Measurements from ENCODE around the gene MTG2. TPM values are rescaled to one million over a fixed set of nuclear protein-coding genes. Genes with fewer than 3 reads are reported as not detected.

The MTG2 gene
- total and polyA plus RNA-seq, 2 of the 13 experiments (the other 11 are each of a cell fraction or from before 2014, with no cell fraction given), result 20.4 to 37.8 TPM

DNA sequence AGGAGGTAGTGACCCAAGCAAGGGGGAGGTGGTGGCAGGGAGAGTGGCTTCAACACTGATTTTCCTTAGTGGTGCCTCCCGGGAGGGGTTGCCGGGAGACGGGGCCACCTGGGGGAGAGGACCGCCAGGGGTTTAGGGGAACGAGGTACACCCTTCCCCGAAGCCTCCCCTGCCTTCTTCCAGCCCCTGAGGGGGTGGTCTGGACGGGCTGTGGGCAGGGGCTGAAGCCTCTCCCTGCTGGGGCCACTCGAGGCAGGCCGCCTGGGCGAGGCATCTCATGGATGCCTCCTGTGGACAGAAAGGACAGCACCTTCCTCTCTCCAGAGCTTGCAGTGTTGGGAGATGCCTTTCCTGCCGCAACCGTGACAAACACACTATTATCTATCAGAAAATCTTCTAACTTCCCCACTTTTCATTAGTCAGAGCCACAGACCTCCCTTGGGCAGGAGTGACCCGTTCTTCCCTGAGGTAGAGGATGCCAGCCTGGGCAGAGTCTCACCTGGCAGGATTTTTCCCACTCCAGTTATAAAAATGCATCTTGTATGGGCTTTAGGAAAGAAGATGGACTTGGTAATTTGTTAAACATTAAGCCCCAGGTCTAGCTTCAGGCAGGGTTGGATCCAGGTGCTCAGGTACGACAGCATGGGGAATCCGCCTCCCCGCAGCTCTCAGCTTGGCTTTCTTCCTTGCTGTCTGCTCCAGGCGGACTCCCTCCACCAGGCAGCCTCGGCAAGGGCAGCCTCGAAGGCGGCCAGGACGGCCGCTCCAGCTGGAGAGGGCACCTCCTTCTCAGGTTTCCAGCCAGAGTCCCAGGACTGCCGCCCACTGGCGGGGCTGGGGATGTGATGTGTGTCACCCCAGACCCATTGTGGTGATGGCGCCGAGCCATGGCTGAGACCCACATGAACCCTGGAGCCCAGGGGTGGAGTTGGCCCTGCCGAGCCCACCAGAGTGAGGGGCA is 26.2 kb downstream of the MTG2 start (continued):
- TF ChIP-seq, protein P1, sequence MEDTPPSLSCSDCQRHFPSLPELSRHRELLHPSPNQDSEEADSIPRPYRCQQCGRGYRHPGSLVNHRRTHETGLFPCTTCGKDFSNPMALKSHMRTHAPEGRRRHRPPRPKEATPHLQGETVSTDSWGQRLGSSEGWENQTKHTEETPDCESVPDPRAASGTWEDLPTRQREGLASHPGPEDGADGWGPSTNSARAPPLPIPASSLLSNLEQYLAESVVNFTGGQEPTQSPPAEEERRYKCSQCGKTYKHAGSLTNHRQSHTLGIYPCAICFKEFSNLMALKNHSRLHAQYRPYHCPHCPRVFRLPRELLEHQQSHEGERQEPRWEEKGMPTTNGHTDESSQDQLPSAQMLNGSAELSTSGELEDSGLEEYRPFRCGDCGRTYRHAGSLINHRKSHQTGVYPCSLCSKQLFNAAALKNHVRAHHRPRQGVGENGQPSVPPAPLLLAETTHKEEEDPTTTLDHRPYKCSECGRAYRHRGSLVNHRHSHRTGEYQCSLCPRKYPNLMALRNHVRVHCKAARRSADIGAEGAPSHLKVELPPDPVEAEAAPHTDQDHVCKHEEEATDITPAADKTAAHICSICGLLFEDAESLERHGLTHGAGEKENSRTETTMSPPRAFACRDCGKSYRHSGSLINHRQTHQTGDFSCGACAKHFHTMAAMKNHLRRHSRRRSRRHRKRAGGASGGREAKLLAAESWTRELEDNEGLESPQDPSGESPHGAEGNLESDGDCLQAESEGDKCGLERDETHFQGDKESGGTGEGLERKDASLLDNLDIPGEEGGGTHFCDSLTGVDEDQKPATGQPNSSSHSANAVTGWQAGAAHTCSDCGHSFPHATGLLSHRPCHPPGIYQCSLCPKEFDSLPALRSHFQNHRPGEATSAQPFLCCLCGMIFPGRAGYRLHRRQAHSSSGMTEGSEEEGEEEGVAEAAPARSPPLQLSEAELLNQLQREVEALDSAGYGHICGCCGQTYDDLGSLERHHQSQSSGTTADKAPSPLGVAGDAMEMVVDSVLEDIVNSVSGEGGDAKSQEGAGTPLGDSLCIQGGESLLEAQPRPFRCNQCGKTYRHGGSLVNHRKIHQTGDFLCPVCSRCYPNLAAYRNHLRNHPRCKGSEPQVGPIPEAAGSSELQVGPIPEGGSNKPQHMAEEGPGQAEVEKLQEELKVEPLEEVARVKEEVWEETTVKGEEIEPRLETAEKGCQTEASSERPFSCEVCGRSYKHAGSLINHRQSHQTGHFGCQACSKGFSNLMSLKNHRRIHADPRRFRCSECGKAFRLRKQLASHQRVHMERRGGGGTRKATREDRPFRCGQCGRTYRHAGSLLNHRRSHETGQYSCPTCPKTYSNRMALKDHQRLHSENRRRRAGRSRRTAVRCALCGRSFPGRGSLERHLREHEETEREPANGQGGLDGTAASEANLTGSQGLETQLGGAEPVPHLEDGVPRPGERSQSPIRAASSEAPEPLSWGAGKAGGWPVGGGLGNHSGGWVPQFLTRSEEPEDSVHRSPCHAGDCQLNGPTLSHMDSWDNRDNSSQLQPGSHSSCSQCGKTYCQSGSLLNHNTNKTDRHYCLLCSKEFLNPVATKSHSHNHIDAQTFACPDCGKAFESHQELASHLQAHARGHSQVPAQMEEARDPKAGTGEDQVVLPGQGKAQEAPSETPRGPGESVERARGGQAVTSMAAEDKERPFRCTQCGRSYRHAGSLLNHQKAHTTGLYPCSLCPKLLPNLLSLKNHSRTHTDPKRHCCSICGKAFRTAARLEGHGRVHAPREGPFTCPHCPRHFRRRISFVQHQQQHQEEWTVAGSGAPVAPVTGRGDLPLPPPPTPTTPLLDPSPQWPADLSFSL (CRISPR knock-in tag; IDR thresholded peaks at IDR 0.05), result no peak
- TF ChIP-seq RXRA (CRISPR knock-in tag; IDR thresholded peaks at IDR 0.05), result no peak
- TF ChIP-seq RCOR2 (CRISPR knock-in tag; IDR thresholded peaks at IDR 0.05), result no peak
- TF ChIP-seq, protein P2, sequence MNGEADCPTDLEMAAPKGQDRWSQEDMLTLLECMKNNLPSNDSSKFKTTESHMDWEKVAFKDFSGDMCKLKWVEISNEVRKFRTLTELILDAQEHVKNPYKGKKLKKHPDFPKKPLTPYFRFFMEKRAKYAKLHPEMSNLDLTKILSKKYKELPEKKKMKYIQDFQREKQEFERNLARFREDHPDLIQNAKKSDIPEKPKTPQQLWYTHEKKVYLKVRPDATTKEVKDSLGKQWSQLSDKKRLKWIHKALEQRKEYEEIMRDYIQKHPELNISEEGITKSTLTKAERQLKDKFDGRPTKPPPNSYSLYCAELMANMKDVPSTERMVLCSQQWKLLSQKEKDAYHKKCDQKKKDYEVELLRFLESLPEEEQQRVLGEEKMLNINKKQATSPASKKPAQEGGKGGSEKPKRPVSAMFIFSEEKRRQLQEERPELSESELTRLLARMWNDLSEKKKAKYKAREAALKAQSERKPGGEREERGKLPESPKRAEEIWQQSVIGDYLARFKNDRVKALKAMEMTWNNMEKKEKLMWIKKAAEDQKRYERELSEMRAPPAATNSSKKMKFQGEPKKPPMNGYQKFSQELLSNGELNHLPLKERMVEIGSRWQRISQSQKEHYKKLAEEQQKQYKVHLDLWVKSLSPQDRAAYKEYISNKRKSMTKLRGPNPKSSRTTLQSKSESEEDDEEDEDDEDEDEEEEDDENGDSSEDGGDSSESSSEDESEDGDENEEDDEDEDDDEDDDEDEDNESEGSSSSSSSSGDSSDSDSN (CRISPR knock-in tag; IDR thresholded peaks at IDR 0.05), result peak; percentile 64; the same call in 1 of the 2 replicates
- TF ChIP-seq CBX1 (IDR thresholded peaks at IDR 0.05; ENCODE audit: low read depth), result no peak
- no peak for TF ChIP-seq SATB2 (CRISPR knock-in tag; IDR thresholded peaks at IDR 0.05)
- no peak for TF ChIP-seq TGIF2 (CRISPR knock-in tag; IDR thresholded peaks at IDR 0.05)
- TF ChIP-seq ZNF569 (CRISPR knock-in tag; IDR thresholded peaks at IDR 0.05; ENCODE audit: borderline replicate concordance), result no peak
- TF ChIP-seq, protein P3, sequence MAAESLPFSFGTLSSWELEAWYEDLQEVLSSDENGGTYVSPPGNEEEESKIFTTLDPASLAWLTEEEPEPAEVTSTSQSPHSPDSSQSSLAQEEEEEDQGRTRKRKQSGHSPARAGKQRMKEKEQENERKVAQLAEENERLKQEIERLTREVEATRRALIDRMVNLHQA (CRISPR knock-in tag; IDR thresholded peaks at IDR 0.05), result no peak
- TF ChIP-seq, protein P4, sequence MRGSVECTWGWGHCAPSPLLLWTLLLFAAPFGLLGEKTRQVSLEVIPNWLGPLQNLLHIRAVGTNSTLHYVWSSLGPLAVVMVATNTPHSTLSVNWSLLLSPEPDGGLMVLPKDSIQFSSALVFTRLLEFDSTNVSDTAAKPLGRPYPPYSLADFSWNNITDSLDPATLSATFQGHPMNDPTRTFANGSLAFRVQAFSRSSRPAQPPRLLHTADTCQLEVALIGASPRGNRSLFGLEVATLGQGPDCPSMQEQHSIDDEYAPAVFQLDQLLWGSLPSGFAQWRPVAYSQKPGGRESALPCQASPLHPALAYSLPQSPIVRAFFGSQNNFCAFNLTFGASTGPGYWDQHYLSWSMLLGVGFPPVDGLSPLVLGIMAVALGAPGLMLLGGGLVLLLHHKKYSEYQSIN (CRISPR knock-in tag; IDR thresholded peaks at IDR 0.05; ENCODE audit: borderline replicate concordance), result no peak
- TF ChIP-seq MYC (CRISPR knock-in tag; IDR thresholded peaks at IDR 0.05; ENCODE audit: borderline replicate concordance), result peak; percentile 27; the same call in 1 of the 2 replicates
- no peak for TF ChIP-seq MBD4 (IDR thresholded peaks at IDR 0.05; ENCODE audit: borderline replicate concordance, low read length)
- no peak for TF ChIP-seq TOE1 (CRISPR knock-in tag; IDR thresholded peaks at IDR 0.05)
- TF ChIP-seq SIX4 (CRISPR knock-in tag; IDR thresholded peaks at IDR 0.05), result peak; percentile 73; the same call in 1 of the 2 replicates
- TF ChIP-seq SMAD9 (CRISPR knock-in tag; IDR thresholded peaks at IDR 0.05), result no peak

Measured in HepG2 (cell line).